Activated naive CD4-positive, alpha-beta T cell treated with Interleukin-2 at 50 U/mL for 16 hours (primary cell): ENCODE results near the gene SCYGR2.

Experiments
- DNase-seq: peaks from one replicate; pipeline ENCODE4 v3.0.0-alpha.2; 2020

Gene SCYGR2

DNA sequence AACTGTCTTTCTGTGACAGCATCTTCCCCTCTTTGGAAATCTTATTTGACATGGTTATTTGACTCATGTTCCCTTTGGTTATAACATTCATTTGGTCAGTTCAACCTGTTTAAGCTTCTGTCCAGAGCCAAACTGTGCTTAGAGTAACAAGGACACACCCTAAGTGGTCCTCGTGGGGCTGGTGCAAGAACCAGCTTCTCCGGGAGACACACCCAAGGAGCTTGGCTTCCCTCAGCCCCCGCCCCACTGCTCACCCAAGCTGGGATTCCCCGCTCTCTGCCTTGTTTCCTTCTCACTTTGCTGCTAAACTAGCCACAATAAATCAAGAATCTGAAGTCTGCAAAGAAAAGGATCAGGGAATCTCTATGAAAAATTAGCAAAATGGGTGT, 14.6 kb downstream of the SCYGR2 start:
- no peak for DNase-seq

DNA sequence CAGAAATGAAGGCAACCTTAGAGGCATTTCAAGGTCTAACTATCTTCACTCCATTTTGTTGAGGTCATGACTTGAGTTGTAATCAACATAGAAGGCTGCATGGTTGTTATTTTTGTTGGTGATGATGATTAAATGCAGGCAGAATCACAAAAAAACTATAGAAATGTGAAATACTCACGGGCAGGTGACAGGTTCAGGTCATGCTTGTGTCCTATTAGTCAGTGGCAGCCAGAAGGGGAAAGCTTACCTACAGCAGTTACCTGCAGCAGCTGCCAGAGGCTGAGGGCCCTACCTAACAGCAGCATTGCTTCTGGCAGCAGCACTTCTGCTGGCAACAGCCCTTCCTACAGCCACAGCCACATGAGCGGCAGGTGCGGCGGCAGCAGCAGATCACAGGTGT, 15.6 kb downstream of the SCYGR2 start:
- DNase-seq, result no peak

DNA sequence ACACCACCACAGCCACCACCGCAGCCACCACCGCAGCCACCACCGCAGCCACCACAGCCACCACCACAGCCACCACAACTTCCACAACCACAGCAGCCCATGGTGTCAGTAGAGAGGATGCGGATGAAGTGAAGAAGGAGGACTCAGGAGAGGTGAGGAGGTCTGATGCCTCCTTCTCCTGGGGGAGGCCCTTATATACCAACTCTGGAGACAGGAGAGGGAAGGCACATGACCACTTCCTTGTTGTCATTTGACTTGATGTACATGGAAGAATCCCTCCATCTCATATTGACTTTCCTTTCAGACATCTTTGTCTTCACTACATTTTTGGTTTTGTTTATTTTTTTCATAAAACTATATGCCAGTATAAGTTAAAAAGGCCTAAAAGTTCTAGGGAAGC, 16.0 kb downstream of the SCYGR2 start, which contains the start of gene SCYGR3:
SCYGR3 (minus strand) TSS at position 101 of the 400 bp plus-strand sequence; CDS start at position 101, 0 bp downstream.
- no peak for DNase-seq

DNA sequence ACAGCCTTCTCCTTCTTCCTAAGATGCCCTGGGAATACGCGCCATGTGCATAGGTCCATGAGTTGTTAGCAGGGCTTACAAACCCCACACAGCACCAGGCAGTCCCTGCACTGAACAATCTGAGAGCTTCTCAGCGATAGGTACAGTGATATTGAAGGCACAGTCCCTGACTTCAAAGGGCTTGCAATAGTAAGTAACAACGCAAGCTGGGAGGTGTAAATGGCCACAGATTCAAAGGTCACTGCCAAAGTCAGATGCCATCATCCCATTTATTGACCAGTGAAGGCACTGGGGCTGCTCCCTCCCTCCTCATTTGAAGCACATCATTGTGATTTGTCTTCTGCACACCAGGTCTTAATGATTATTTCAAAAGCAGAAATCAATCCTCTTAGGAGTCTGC, 16.5 kb downstream of the SCYGR2 start:
- no peak for DNase-seq

DNA sequence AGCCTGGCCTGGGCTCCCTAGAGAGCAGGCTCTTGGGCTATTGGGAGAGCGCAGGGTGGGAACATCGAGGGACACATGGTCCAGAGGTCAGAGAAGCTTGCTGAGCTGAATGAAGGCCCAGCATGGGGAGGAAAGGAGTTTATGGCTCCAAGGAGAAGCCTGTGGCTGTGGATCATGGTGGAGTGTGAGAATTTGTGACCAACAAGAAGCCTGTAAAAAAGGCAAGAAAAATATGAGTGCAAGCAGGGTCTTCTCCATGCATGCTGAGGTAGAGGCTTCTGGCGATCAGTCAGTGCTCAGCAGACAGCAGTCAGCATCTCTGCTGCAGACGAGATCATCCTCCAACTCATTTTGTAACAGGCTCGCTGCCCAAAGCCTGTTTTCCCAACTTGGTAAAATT, 17.2 kb downstream of the SCYGR2 start:
- no peak for DNase-seq

DNA sequence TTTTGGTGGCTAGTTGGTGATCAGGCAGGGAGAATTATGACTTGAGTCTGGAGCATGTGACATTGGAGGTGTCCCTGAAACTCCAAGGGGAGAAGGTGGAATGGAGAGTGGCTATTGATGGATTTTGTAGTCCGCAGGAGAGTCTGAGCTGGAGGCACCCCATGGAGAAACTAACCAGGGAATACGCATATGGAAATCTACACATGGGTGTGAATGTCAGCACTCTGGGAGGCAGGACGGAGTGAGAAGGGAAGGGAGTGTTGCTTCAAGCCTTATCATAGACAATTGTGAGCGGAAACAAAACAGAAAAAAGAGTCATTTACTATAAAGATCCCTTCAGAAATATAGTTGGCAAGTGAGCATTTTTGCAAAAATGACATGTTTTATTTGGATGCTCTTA, 17.9 kb downstream of the SCYGR2 start:
- no peak for DNase-seq

DNA sequence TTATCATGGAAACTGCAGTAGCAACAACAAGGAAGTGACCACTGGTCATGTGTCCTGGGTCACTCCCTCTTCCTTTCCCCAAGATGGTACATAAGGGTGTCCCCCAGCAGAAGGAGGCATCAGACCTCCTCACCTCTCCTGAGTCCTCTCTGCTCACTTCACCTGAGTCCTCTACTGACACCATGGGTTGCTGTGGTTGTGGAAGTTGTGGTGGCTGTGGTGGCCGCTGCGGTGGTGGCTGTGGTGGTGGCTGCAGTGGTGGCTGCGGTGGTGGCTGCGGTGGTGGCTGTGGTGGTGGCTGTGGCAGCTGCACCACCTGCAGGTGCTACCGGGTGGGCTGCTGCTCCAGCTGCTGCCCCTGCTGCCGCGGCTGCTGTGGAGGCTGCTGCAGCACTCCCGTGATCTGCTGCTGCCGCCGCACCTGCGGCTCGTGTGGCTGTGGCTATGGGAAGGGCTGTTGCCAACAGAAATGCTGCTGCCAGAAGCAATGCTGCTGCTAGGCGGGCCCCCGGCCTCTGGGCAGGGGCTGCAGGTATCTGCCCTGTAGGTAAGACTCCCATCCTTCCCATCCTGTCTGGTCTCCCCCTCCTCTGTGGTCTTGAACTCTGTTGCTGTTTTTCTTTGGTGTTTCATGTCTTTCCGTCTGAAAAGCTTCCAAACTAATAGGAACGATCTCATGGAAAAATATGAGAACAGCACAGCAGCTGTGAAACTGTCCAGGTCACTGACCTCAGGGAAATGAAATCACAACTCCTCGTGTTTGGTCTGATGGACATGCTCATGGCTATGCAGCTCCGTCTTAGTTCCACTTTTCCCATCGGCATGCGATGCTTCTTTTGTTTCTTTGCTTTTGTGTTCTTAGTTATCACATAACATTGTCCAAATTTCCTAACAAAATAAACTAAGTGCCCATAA, 18.9 kb downstream of the SCYGR2 start, which contains the start of gene SCYGR4:
SCYGR4 (plus strand) TSS at position 183 of the 915 bp plus-strand sequence; CDS start at position 183, 0 bp downstream.
- no peak for DNase-seq

DNA sequence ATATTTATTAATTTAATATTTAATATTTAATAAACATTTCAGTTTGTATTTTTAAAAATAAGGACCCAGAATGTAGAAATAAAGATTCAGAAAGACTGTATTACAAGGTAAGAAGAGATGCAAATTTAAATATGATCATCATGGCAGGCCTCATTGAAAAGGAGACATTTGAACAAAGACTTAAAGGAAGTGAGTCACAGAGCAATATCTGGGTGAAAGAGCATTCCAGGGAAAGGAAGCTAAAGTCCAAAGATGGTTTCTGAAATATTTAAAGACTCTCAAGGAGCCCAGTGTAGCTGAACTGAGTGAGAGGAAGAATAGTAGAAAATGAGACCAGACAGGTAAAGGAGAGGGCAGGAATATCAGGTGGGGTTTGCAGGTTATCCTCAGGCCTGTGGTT, 24.5 kb downstream of the SCYGR2 start:
- no peak for DNase-seq

DNA sequence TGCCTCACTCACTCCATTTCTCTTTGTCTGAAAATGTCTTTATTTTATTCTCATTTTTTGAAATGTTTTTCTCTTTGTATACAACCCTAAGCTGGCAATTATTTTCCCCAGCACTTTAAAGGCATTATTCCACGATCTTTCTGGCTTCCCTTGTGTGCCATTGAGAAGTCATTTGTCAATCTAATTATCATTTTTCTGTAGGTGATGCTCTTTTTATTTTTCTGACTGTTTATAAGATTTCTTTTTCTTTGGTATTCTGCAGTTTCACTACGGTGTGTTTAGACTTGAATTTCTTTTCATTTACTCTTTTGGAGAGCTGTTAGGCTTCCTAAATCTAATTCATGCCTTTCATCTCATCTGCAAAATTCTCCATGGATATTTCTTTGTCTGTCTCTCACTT, 26.7 kb downstream of the SCYGR2 start:
- no peak for DNase-seq

DNA sequence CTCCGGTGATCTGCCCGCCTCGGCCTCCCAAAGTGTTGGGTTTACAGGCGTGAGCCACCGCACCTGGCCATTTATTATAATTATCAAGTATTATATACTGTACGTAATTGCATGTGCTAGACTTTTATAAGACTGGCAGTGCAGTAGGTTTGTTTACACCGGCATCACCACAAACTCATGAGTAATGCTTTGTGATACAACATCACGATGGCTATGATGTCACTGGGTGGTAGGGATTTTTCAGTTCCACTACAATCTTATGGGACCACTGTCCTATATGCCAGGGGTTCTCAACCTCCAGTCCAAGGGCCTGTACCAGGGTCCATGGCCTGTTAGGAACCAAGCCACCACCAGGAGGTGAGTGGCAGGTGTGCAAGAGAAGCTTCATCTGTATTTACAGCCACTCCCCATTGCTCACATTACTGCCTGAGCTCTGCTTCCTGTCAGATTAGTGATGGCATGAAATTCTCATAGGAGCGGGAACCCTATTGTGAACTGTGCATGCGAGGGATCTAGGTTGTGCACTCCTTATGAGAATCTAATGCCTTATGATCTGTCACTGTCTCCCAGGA, 28.0 kb downstream of the SCYGR2 start:
- no peak for DNase-seq

DNA sequence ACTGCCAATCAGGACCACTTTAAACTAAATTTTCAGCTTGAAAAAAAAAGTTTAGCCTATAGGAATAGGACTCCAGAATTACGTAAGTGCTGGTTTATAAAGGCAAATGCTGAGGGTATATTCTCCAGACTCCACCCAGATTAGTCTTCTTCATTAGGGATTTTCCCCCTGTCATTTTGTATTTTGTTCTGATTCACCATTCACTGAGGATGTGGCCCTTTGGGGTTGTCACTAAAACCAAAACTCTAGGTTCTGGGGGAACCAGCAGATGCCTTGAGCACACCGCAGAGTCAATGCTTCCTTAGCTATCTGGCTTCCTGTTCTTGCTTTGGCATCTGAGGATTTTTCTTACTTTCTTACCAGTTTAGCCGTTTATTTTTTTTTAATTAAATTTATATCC, 29.1 kb downstream of the SCYGR2 start:
- DNase-seq, result no peak

DNA sequence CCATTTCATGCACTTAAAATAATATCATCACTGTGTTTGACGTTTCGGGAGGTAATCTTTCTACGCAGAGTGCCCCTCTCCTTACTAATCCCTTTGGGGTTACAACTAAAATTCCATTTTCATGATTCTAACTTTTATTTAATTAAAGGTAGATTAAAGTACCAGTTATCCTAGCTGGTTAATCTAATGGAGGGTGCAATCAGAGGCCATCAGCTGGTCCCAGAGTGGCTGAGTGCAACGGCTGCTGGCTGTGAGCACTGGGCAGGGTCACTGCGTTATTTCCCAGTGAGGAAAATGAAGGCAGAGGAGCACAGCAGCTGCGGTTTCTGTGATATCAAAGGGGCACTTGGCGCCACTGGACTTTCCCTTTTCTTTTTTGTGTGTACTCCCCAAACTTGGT, 30.7 kb downstream of the SCYGR2 start:
- DNase-seq, result no peak

DNA sequence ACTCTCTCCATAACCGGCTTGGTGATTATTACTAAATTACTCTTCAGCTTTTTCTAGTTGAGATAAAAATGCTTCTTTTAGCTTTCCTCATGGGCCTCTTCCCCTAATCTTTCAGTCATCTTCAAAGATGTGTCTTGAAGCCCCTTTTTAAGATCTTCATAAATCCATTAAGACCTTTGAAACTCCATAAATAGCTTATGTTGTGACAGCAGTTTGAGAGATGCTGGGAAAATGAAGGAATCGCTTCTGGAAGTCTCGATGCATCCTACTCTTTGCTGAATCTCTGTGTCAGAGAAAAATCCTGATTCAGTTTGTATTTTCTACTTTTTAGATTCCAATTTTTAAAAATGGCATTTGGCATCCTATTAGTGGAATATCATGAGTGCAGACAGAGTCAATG, 31.6 kb downstream of the SCYGR2 start:
- DNase-seq, result no peak

DNA sequence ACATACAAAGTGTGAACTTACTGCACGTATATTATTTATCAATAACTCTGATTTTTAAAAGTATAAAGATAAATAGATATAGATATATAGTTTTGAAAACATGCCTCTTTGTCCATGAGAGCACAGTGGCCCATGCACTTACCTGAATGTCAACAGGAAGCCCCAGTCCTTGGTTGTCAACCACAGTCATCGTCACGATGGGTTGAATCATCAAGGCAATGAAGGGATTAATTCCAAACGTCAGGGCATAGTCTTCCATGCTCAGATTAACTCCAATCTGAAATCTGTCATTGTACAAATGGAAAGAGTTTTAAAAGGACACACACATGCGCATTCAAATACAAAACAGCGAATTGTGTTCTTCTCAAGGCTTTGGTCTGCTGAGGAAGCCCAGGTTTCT, 34.1 kb downstream of the SCYGR2 start:
- DNase-seq, result no peak

DNA sequence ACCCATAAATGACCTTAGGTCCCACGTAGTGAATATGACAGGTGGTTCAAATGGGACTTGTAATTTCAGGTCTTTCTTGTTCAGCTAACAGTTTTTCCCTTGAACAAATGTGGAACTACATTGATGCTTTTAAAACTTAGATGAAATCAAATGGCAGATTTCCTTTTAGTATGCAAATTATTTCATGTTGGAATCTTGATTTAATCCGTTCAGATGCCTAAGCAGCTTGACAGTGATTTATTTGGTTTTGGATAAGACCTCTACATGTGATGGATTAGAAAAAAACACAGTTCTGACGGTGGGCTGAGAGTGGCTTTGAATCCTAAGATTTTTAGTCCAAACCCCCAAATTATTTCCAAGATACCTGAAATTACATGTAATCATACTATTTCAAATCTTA, 35.5 kb downstream of the SCYGR2 start:
- no peak for DNase-seq

DNA sequence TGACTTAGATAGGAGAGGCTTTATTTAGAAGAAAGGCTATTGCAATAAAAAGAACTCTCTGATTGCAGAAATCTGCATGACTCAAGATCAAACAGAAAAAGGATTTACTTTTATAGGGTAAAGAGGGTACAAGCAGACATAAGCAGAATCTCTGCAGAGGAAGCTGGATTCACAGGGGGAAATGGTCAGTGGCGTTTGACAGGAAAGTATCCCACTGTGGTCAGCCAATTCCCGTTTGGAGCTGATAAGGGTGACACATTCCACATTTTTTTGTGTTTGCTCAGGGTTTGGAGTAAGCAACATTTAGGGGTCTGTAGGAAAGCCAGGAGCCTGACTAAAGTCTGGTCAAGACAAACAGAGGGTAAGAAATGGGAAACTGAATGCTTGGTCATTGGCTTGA, 44.0 kb downstream of the SCYGR2 start:
- no peak for DNase-seq

DNA sequence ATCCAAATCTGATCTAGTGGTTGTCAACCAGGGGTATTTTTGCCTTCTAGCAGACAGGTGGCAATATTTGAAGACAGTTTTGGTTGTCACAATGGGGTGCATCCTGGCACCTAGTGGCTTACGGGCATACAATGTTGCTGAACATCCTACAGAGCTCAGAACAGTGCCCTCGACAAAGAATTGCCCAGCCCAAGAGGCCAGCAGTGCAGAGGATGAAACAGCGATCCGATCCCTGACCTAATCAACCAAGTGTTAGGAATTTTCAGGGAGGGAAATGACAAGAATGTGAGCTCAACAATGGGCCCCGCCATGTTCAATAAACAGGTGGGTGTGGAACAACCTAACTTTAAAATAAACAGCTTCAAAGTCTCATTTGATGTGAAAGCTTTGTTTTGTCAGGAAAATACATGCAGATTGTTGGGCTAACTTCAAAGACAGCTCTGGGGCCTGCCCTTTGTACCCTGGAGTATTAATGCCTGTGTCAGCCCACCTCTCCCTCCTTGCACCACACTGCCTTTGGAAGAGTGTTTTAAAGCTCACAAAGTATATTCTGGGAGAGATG, 45.4 kb downstream of the SCYGR2 start:
- DNase-seq, result no peak
